NB4 (cell line): ENCODE data around the gene ERBIN.

Source experiments
- POLR2A ChIP-seq: IDR thresholded peaks from 2 replicates; pipeline ENCODE4 v1.6.1; 2011; ENCODE audit warnings: mild to moderate bottlenecking; ENCODE audit not compliant: insufficient read length; ENCODE audit errors: extremely low read depth
- TF ChIP-seq, protein P1 (sequence below): IDR thresholded peaks from 2 replicates; pipeline ENCODE4 v1.6.1; 2011; ENCODE audit warnings: low read depth, low read length
- TF ChIP-seq, protein P2 (sequence below): IDR thresholded peaks from one replicate; pipeline ENCODE4 v1.5.1; 2012; ENCODE audit warnings: low read depth, low read length

DNA sequence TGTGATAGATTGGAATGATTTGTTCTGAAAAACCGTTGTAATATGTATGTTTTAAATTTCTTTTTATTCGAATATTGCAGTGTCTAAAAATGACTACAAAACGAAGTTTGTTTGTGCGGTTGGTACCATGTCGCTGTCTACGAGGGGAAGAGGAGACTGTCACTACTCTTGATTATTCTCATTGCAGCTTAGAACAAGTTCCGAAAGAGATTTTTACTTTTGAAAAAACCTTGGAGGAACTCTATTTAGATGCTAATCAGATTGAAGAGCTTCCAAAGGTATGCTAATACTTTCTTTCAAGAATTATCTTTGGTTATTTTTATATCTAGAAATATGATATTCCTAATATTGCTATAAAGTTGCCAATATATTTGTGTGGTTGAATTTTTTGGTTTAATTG is 66.3 kb downstream of the ERBIN start:
- TF ChIP-seq, protein P1, sequence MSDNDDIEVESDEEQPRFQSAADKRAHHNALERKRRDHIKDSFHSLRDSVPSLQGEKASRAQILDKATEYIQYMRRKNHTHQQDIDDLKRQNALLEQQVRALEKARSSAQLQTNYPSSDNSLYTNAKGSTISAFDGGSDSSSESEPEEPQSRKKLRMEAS = no peak
- no peak for TF ChIP-seq POLR2A
- TF ChIP-seq, protein P2, sequence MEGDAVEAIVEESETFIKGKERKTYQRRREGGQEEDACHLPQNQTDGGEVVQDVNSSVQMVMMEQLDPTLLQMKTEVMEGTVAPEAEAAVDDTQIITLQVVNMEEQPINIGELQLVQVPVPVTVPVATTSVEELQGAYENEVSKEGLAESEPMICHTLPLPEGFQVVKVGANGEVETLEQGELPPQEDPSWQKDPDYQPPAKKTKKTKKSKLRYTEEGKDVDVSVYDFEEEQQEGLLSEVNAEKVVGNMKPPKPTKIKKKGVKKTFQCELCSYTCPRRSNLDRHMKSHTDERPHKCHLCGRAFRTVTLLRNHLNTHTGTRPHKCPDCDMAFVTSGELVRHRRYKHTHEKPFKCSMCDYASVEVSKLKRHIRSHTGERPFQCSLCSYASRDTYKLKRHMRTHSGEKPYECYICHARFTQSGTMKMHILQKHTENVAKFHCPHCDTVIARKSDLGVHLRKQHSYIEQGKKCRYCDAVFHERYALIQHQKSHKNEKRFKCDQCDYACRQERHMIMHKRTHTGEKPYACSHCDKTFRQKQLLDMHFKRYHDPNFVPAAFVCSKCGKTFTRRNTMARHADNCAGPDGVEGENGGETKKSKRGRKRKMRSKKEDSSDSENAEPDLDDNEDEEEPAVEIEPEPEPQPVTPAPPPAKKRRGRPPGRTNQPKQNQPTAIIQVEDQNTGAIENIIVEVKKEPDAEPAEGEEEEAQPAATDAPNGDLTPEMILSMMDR = no peak
